GM18867 (cell line): ENCODE results near the gene UBR4.

Experiments
- ATAC-seq: cut with Tn5 transposase; IDR thresholded peaks from one replicate; pipeline ENCODE4 v1.9.1; 2021; ENCODE audit warnings: mild to moderate bottlenecking, moderate library complexity; ENCODE audit not compliant: unreplicated experiment

Gene UBR4

DNA sequence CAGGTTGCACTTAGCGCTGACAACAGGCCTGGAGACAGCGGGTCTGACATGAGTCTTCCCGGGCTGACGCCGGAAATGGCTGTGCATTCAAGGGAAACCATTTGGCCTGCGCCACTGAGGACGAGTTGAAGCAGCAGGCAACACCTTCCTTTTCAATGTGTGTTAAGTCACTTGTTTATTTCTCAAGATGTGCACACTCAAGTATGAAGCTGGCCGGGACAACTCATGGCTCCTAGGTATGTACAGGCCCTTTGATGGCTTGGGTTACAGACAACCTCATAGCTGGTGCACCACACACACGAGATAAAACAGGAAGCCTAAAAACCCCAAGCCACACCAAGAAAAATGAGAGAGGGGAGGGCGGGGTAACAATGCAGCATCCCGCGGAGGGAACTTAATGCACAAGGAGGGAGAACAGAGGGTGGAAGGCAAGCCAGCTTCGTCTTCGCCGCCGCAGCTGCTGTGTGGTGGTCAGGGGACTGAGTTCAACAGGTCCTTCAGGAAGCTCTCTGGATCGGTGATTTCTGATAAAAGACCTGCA, 135.6 kb downstream of the UBR4 start:
- no peak for ATAC-seq

DNA sequence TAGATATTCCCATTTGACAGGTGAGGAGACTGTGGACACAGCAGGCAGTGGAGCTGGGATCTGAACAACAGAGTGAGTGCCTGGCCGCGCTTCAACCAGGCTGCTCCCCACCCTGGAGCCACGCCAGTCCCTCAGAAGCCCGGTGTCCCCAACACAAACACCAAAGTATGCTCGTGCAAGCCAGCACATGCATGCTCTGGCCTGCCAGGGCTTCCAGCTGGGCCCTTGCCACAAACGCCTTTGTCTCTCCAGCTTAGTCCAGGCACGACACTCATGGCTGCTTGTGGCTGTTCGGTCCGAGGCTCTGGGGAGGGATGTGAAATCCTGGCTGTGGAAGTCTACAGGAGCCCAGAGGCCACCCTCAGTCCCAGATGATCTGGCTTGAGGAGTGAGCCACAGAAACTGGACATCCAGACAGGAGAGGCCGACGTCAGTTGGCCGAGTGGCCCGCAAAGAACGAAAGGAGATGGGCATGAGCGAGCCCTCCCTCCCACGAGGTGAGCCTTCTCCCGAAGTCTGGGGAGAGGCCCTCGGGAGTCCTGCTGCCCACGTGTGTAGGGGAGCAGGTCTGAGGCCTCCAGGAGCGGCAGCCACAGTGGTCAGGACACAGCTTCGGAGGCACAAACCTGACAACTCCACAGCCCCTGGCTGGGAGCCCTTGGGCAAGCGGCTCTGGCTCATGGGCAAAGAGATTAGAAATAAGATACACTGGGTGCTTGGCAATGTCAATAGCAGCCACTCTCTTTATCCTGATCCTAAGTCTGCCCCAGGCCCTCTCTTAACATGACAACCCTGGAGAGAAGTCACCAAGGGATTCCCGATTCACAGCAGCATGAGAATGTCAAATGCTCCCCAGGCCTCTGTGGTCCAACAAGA, 136.5 kb downstream of the UBR4 start:
- no peak for ATAC-seq

- ATAC-seq, result no peak
These were observed 137.6 kb downstream of the UBR4 start for GRCh38 chr1:19072285-19072981.

- ATAC-seq, result no peak
These were observed 138.3 kb downstream of the UBR4 start for GRCh38 chr1:19071674-19072281.

GRCh38 chr1:19070891-19071621, 139.0 kb downstream of the UBR4 start:
- ATAC-seq, result no peak

- no peak for ATAC-seq
These were observed 139.8 kb downstream of the UBR4 start for GRCh38 chr1:19070197-19070651.

- no peak for ATAC-seq
These were observed 141.3 kb downstream of the UBR4 start for GRCh38 chr1:19068639-19069276.

DNA sequence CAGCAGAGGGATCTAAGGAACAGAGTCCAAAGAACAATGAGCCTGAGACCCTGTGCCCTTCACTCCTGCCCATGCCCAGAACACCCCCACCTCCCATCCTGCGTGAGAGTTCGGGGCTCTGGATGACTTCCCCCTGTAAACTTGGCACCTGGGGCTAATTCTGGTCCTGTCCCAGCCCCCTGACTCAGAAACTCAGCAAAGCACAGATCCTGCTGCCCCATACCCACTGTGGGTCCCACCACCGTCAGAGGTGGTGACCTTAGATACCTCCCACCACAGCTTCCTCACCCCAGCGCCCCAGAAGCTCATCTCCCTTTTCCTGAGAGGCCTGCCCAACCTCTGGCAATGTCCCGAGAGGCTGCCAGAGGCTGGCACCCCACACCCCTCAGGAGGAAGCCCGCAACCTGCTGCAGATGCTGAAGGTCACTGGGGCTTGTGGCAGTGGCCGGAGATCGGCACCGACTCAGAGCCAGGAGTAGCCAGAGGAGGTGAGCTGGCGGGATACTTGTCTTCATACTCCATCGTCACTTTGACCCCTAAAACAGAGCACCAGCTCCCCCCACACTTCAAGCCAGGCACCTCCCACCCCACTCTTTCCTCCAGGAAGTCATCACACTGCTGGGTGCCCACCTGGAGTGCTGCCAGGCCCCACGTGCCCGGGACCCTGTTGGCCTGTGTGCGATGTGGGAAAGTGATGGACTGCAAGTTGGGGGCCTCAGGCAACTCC, 142.0 kb downstream of the UBR4 start:
- ATAC-seq, result no peak

DNA sequence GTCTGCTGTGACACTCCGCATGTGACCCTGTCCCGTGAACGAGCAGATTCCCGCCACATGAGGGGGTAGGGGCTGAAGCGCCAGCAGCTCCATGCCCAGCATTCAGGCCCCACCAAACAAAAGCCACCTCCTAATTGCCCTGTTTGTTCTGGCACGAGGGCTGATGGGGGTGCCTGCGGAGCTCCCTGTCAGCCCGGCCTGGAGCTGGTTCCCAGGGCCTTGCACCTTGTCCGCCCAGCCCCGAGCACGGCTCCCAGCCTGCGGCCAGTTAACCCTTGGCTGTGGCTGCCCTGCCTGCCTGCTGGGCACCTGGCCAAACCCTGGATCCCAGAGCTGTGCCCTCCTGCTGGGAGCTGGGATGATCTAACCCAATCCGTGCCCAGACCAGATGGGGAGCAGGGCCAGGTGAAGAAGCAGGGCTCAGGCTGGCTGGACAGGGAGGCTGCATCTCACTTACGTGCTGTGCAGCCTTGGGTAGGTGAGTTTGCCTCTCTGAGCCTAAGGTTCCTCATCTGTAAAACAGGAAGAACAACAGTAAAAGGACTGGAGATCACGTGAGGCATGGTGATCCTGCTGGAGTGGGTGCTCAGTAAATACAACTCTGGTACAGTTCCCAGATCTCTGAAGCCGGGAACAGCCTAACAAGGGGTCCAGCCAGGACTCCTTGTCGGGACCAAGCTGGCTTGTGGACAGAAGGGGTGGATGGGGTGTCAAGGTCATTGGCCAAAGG, 142.7 kb downstream of the UBR4 start:
- ATAC-seq, result no peak

DNA sequence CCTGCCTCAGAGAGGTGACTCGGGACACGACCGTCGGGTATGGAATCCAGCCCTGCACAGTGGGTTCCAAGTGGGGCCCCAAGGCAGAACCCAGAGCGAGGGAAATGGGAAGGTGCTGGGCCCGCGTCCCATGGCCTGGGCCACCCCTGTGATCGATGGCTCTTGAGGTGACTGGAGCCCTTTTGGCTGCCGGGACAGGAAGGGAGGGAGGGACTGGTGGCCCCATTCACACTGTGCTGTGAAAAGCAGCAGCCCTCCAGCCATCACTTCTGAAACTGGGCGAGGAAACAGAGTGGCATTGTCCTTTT, 143.2 kb downstream of the UBR4 start:
- ATAC-seq, result no peak

DNA sequence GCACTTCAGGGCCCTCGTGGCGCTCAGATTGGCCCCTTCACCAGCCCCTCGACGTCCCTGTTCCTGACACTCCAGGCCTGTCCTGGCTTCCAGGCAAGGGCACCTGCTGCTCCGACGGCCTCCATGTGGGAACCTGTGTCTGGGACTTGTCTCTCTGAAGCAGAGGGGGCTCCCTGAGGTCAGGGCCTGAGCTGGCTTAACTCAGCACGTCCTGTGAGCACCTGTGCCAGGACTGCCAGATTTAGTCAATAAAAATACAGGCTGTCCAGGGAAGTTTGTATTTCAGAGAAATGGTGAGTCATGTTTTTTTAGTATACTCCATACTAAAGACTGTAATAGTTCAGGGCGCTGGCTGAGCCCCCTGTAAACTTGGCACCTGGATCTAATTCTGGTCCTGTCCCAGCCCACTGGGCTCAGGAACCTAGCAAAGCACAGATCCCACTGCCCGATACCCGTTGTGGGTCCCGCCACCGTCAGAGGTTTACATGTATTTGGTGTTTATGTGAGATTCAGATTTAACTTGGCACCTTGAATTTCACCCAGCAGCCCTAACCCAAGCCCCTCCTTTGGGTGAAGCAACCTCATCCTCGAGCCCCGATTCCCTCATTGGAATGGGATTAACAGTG, 143.7 kb downstream of the UBR4 start:
- ATAC-seq, result no peak

DNA sequence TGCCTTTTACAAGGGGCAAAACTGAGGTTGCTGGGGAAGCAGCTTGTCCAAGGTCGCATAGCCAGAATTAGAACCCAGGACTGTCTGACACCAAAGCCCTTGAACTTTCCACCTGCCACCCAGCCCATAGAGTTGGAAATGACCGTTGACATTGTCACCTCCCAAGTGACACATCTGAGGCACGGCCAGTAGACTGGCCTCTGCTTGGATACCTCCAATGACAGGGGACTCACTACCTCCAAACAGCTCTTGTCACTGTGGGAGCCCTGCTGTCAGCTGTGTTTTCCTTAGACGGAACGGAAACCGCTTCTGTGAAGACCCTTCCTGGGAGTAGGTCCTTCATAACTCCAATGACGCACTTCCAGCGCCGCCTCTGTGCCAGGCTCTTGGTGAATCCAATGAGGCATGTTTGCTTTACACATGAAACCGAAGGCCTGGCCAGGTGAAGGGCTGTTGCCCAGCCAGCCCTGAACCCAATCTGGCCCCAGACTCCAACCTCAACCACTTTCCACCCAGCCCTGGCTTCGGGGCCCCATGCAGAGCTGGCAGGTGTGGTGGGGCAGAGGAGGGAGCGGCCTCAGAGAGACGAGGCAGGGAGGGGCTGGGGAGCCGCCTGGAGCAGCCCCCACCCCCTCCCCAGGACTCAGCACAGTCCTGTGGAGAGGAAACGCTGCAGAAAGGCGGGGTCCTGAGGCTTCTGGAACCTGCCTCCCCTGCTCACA, 144.4 kb downstream of the UBR4 start:
- ATAC-seq, result no peak

DNA sequence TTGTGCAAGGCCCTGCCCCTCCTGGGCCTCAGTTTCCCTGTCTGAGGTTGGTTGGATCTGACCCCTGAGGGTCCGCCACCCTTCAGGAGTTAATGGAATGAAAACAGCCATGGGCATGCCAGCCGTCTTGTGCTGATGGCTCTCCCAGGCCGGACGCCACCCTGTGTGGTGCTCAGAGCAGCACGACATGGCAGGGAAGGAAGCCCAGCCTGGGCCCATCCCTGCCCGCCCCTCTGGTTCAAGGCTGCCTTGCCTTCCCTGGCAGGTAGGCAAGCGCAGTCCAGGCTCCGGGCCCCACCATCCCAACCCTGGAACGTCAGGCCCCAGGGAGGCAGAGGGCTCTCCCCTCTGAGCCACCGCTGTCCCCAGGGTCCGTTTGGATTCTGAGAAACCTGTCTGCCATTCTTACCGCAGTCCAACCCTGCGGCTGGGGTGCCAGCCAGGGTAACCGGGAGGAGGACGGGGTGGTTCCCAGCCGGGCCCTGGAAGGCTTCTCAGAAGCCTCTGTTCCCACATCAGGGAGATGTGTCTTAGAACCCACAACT, 145.1 kb downstream of the UBR4 start:
- no peak for ATAC-seq

- ATAC-seq, result no peak
These were observed 146.9 kb downstream of the UBR4 start for GRCh38 chr1:19063122-19063521.

DNA sequence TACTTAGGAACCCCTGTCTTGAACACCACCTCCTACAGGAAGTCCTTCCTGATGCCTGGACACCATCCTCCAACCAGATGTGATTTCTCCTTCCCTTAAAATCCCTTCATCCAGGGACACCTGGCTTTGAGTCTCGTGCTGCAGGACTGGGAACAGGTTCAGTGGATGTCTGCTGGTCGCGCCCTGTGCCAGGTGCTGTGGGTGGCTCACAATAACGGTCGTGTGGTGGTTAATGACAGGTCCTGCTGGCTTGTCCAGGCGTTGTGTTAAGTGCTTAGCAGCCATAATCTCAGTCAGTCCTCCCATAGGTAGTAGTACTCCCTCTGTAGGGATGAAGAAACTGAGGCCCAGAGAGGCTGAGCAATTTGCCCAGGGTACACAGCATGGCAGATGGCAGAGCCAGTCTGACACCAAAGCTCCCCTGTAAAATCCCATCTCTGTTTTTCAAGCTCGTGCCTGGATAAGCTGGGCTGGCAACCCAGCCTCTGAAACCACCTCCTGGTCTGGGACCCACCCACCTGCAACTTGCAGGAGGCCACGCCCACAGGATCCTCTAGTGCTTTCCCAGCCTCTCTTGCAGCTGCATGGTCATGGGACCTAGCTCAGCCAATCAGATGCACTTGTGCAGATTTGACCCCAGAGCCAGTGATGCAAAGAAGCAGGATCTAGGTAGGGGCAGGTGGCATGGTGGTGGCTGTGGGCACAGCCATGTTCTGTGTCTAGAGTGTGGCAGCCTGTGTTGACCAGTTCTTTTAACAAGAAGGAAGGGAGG, 147.6 kb downstream of the UBR4 start:
- ATAC-seq, result no peak

DNA sequence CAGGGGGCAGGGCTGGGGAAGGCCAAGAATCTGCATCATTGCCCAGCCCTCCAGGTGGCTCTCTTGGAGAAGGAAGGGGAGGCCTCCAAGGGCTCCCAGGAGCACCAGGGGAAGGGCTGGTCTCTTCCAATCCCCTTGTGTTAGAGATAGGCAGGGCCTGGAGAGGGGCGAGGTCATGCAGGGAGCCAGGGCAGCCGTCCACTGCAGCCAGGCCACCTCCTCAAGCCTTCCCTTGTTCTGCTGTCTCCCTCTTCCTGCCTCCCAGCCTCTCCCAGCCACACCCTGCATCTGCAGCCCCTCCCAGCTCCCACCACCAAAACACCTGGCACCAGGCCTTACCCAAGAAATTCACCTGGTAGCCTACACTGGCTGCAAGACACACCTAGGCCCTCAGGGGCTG, 148.3 kb downstream of the UBR4 start:
- ATAC-seq, result no peak

DNA sequence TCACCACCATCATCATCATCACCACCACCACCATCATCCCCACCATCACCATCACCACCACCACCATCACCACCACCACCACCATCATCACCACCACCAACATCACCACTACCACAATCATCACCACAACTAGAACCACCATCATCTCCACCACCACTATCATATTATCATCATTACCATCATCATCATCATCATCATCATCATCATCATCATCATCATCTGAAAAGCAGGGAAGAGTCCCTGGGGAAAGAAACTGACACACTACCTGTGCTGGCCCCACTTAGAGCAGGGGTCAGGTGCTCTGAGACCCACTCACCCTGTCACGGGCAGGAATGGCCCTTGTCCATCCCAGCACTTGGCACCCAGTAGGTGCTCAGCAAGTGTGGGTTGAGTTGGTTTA, 148.7 kb downstream of the UBR4 start:
- ATAC-seq, result no peak
